ENCODE data around the gene TRIM24.
"Not testable (repeated sequence)": the region's sequence is repeated elsewhere in the genome, so short reads cannot be mapped to it uniquely, and the experiment has no call there.

The TRIM24 gene

DNA sequence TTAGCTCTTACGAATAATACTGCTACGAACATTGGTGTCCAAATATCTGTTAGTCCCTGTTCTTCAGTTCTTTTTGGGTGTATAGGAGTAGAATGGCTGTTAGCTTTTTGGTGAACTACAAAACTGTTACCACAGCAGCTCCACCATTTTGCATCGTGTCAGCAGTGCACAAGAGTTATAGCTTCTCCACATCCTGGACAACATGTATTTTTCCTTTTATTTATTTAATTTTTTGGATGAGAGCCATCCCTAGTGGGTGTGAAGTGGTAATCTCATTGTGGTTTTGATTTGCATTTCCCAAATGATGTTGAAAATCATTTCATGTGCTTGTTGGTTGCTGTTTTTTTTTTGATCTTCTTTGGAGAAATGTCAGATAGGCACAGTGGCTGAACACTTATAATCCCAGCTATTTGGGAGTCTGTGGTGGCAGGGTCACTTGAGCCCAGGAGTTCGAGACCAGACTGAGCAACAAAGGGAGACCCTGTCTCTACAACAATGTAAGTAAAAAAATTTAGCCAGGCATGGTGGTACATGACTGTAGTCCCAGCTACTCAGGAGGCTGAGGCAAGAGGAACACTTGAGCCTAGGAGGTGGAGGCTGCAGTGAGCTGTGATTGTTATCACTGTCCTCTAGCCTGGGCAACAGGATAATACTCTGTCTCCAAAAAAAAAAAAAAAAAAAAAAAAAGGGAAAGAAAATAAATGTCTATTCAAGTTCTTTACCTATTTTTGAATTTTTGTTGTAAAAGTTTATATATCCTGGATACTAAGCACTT, 31.7 kb downstream of the TRIM24 start:
- Histone ChIP-seq H3K4me3 (ENCODE audit: low read depth, low read length) (no peak overlapping the region), H3K9me3 (no peaks in the 10 kb centered on the region), H3K27me3 (no peaks in the 10 kb centered on the region), H3K36me3 (peaks cover 4% of the 10 kb centered on the region), H3K4me1 (no peaks in the 10 kb centered on the region)
- TF ChIP-seq CTCF (IDR thresholded peaks at IDR 0.05; ENCODE audit: low read depth, low read length) = no peak
- DNase-seq = no peak

- DNase-seq = no peak
- Histone ChIP-seq H3K4me1 (no peaks in the 10 kb centered on the region), H3K9me3 (no peaks in the 10 kb centered on the region), H3K4me3 (ENCODE audit: low read depth, low read length) (no peak overlapping the region), H3K27me3 (no peaks in the 10 kb centered on the region), H3K36me3 (peaks cover 4% of the 10 kb centered on the region)
- TF ChIP-seq CTCF (IDR thresholded peaks at IDR 0.05; ENCODE audit: low read depth, low read length) = no peak
Measured at GRCh38 chr7:138492423-138492822, 32.4 kb downstream of the TRIM24 start.

DNA sequence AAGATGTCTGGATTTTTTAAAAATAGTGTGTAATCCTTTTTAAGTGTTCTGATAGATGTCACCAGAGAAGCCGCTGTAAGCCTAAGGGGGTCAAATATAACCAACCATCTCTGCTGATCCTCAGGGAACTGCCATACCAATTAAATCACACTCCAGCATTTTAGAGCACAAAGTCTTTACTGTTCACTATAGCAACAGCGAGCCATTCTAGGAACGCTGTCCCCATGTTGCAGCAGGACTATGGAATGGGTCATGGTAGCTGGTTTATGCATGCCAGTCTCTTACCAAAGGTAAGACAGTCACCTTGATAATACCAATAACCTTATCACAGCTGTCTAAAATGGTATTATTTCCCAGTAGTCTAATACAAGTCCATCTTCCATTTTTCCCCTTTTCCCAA, 33.5 kb downstream of the TRIM24 start:
- H3K4me1 ChIP-seq = no peaks in the 10 kb centered on the region
- H3K4me3 ChIP-seq (ENCODE audit: low read depth, low read length) = no peak overlapping the region
- no peaks in the 10 kb centered on the region for H3K9me3 ChIP-seq
- no peak for DNase-seq
- H3K27me3 ChIP-seq = no peaks in the 10 kb centered on the region
- peaks cover 4% of the 10 kb centered on the region for H3K36me3 ChIP-seq
- TF ChIP-seq CTCF (IDR thresholded peaks at IDR 0.05; ENCODE audit: low read depth, low read length) = no peak

- no peak for TF ChIP-seq CTCF (IDR thresholded peaks at IDR 0.05; ENCODE audit: low read depth, low read length)
- Histone ChIP-seq H3K4me1 (no peaks in the 10 kb centered on the region), H3K4me3 (ENCODE audit: low read depth, low read length) (no peak overlapping the region), H3K27me3 (no peaks in the 10 kb centered on the region), H3K9me3 (no peaks in the 10 kb centered on the region), H3K36me3 (peaks cover 4% of the 10 kb centered on the region)
- no peak for DNase-seq
Measured at GRCh38 chr7:138495485-138495884, 35.4 kb downstream of the TRIM24 start.

DNA sequence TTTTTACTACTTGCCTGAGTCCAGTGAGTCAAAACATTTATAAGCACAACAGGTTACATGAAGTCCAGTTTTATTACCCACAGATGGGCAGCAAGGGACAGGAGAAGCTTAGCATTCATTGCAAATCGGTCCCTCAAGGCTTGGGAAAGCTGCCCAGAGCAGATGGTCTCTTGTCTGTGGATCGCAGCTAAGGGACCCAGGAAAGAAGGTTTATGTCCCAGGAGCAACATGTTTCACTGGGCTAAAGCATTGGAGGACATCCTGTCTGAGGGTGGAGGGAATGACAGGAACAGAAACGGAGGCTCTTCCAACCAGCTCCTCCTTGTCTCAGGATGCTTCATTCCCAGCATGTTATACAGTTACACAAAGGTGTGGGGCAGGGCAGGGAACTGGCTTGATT, 39.3 kb downstream of the TRIM24 start:
- no peaks in the 10 kb centered on the region for H3K9me3 ChIP-seq
- H3K4me3 ChIP-seq (ENCODE audit: low read depth, low read length) = no peak overlapping the region
- no peaks in the 10 kb centered on the region for H3K4me1 ChIP-seq
- no peaks in the 10 kb centered on the region for H3K36me3 ChIP-seq
- no peak for DNase-seq
- no peak for TF ChIP-seq CTCF (IDR thresholded peaks at IDR 0.05; ENCODE audit: low read depth, low read length)
- no peaks in the 10 kb centered on the region for H3K27me3 ChIP-seq

DNA sequence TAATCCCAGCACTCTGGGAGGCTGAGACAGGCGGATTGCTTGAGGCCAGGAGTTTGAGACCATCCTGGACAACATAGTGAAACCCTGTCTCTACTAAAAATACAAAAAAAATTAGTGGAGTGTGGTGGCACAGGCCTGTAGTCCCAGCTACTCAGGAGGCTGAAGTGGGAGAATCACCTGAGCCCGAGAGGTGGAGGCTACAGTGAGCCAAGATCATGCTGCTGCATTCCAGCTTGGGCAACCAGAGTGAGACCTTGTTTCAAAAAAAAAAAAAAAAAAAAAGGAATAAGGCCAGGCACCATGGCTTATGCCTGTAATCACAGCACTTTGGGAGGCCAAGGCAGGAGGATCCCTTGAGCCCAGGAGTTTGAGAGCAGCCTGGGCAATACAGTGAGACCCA, 40.2 kb downstream of the TRIM24 start:
- H3K27me3 ChIP-seq; H3K4me3 ChIP-seq (ENCODE audit: low read depth, low read length): not testable (repeated sequence)

More for the DNA sequence above, 40.2 kb downstream of the TRIM24 start:
- H3K36me3 ChIP-seq, H3K9me3 ChIP-seq, H3K4me1 ChIP-seq, DNase-seq: not testable (repeated sequence)

All from BE2C (cell line).